Body of pancreas (tissue), 4 donors: ENCODE measurements around the gene ZNF692. TPM values are rescaled to one million over a fixed set of nuclear protein-coding genes. Genes with fewer than 3 reads are reported as not detected.

Source experiments
- ATAC-seq: fragments of 150-250 bp; one replicate; pipeline ENCODE4 v1.9.1; 2016
- DNase-seq, 4 donors: peaks; one replicate each; pipeline ENCODE4 v3.0.0-alpha.2; 2019
- H3K27ac ChIP-seq, 4 donors: fragments of 200-600 bp; sonication (generic); 1 replicate in 3 of 4; 2 replicates in 1 of 4; pipeline versions ENCODE4 v1.5.1 to v1.6.1; 2016 to 2019; ENCODE audit warnings: mild to moderate bottlenecking in 1 of 4, mixed read lengths in 1 of 4, moderate library complexity in 1 of 4
- H3K27me3 ChIP-seq, 2 donors: fragments of 200-600 bp; sonication (generic); one replicate each; pipeline ENCODE4 v1.6.0; 2016; ENCODE audit warnings: mild to moderate bottlenecking in 1 of 2
- H3K36me3 ChIP-seq, 2 donors: fragments of 200-600 bp; sonication (generic); replicated peaks in 1 of 2; 2 replicates each; pipeline ENCODE4 v1.5.1; 2016; ENCODE audit warnings: low read depth in 2 of 2; ENCODE audit not compliant: insufficient read depth in 1 of 2
- H3K4me1 ChIP-seq: fragments of 200-600 bp; sonication (generic); one replicate; pipeline ENCODE4 v1.6.0; 2016
- H3K4me3 ChIP-seq, 2 donors: fragments of 200-600 bp; sonication (generic); 1 replicate in 1 of 2; 2 replicates in 1 of 2; pipeline ENCODE4 v1.5.1; 2016 to 2019
- H3K9me3 ChIP-seq, 3 donors: fragments of 200-600 bp; sonication (generic); 1 replicate in 2 of 3; 2 replicates in 1 of 3; pipeline ENCODE4 v1.5.1; 2016
- POLR2A ChIP-seq, 3 donors: fragments of 450-650 bp; IDR thresholded peaks; one replicate each; pipeline ENCODE4 v1.6.1; 2016; ENCODE audit warnings: antibody characterized with exemption in 3 of 3, mild to moderate bottlenecking in 2 of 3
- WGBS, 2 donors: methylation state at CpG; one replicate each; pipeline ENCODE4 v1.1.5; 2017; 5-methylcytosine and 5-hydroxymethylcytosine counted together
- intact Hi-C: fragments of 100-400 bp; cut with DNase I; formaldehyde crosslinking; loops from one replicate; pipeline ENCODE4 v1.15.1; 2023
- total RNA-seq, 2 donors: library from RNA; depleted of rRNA; stranded (reverse); fragments of >200 nt; gene quantifications; one replicate each; pipeline ENCODE4 v1.1.0, GENCODE V29; 2016
- TF ChIP-seq, protein P1 (sequence below), 7 experiments: fragments of 450-650 bp in 4 of 7; fragments of 200-600 bp in 3 of 7; sonication (generic) in 3 of 7; IDR thresholded peaks; one replicate each; pipeline ENCODE4 v1.5.1; 2016 to 2019; ENCODE audit warnings: antibody characterized with exemption in 7 of 7

Gene ZNF692
- total RNA-seq, 2 donors from 2014 or later = 35.8 to 128 TPM

DNA sequence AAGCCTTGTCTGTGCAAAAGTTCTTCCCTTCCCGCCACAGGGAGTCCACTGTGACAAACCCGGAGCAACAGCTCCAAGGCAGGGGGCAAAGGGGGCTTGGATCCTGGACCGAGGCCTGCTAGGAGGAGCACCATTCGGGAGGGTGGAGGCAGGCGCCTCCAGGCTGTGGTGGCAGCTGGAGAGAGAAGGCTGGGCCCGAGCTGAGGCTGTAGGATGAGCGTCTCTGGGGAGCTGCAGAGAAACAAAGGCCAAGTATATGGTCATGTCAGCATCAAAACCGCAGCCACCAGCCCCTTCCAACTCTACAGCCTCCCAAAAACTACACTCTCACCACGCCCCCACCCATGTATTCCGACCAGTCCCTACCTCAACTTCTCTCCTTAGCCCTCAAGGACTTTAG, 33.7 kb downstream of the ZNF692 start:
- DNase-seq = peak in 2 of 4 donors; percentile 13 to 15
- WGBS, 2 donors = 26 to 35% methylated on average over 10 of the region's 10 CpGs

DNA sequence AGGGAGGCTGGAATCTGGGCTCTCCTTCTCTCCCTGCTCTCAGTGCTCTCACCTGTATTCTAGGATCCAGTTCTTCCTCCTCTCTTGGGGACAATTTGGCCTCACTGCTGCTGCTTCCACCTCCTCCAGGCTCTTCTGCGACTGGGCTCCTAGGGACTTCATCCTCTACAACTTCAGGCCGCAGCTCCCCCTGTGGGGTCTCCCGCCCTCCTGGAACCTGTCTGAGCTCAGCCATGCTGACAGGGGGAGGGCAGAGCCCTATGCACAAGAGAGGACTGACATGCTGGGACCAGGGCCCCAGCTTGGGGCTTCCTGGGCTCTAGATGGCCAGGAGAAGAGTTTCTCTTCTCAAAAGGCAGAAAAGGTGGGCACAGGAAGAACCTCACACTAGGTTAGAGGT, 34.2 kb downstream of the ZNF692 start:
- Histone ChIP-seq H3K27me3 (no peaks in the 10 kb centered on the region), H3K4me3 (no peak overlapping the region), H3K9me3 (no peaks in the 10 kb centered on the region), H3K36me3 (peaks cover 0 to 1% of the 10 kb centered on the region in 2 donors), H3K4me1 (peaks cover 56% of the 10 kb centered on the region), H3K27ac (peak overlapping the region in 1 of 4 donors; percentile 95)
- intact Hi-C loops = no loop called here
- DNase-seq = peak in 2 of 4 donors; percentile 7 to 10
- TF ChIP-seq, protein P1, sequence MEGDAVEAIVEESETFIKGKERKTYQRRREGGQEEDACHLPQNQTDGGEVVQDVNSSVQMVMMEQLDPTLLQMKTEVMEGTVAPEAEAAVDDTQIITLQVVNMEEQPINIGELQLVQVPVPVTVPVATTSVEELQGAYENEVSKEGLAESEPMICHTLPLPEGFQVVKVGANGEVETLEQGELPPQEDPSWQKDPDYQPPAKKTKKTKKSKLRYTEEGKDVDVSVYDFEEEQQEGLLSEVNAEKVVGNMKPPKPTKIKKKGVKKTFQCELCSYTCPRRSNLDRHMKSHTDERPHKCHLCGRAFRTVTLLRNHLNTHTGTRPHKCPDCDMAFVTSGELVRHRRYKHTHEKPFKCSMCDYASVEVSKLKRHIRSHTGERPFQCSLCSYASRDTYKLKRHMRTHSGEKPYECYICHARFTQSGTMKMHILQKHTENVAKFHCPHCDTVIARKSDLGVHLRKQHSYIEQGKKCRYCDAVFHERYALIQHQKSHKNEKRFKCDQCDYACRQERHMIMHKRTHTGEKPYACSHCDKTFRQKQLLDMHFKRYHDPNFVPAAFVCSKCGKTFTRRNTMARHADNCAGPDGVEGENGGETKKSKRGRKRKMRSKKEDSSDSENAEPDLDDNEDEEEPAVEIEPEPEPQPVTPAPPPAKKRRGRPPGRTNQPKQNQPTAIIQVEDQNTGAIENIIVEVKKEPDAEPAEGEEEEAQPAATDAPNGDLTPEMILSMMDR (IDR thresholded peaks at IDR 0.05) = no peak
- TF ChIP-seq POLR2A (IDR thresholded peaks at IDR 0.05) = no peak
- ATAC-seq = no peak
- 74 to 81% methylated on average over 3 of the region's 3 CpGs for WGBS, 2 donors

More for the DNA sequence above, 33.7 kb downstream of the ZNF692 start:
- peaks cover 56% of the 10 kb centered on the region for H3K4me1 ChIP-seq
- no peaks in the 10 kb centered on the region for H3K9me3 ChIP-seq
- no peaks in the 10 kb centered on the region for H3K36me3 ChIP-seq
- intact Hi-C loops = no loop called here
- no peaks in the 10 kb centered on the region for H3K27me3 ChIP-seq
- no peak for ATAC-seq
- peak overlapping the region; percentile 61 to 63 for H3K4me3 ChIP-seq
- peak overlapping the region in 3 of 4 donors; percentile 77 to 95 (median 94) for H3K27ac ChIP-seq
- TF ChIP-seq, protein P1 (IDR thresholded peaks at IDR 0.05) = no peak
- no peak for TF ChIP-seq POLR2A (IDR thresholded peaks at IDR 0.05)

DNA sequence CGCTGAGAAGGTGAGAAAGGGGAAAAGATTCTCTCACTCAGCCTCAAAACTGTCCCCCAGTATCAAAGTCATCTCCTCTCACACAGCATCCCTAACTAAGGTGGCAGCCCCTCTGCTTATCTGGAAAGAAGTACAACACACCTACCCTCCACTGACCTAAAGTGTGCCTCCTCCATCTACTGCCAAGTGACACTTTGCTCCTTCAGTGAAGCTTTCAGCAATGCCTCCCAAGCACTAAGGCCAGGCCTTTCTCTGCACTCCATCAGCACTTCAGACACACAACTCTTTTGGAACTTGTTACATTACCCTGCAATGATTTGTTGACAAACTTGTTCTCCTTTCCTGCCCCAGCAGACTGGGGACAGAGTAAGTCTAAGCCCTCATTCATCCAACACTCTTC, 34.6 kb downstream of the ZNF692 start:
- no peak overlapping the region for H3K27ac ChIP-seq
- DNase-seq (peak in 1 of 4 donors; percentile 5), ATAC-seq (no peak)
- TF ChIP-seq POLR2A (IDR thresholded peaks at IDR 0.05) = no peak
- TF ChIP-seq, protein P1 (IDR thresholded peaks at IDR 0.05) = no peak
- intact Hi-C loops = no loop called here
- H3K36me3 ChIP-seq = peaks cover 0 to 1% of the 10 kb centered on the region in 2 donors
- H3K27me3 ChIP-seq = no peaks in the 10 kb centered on the region
- H3K9me3 ChIP-seq = no peaks in the 10 kb centered on the region
- WGBS, 2 donors = 93 to 94% methylated on average over 1 of the region's 1 CpG
- no peak overlapping the region for H3K4me3 ChIP-seq
- peaks cover 56% of the 10 kb centered on the region for H3K4me1 ChIP-seq

GRCh38 chr1:248823517-248824001, 35.3 kb downstream of the ZNF692 start:
- DNase-seq (peak in 1 of 4 donors; percentile 2), ATAC-seq (no peak)
- H3K27me3 ChIP-seq = no peaks in the 10 kb centered on the region
- 88 to 89% methylated on average over 2 of the region's 2 CpGs for WGBS, 2 donors
- no peaks in the 10 kb centered on the region for H3K9me3 ChIP-seq
- intact Hi-C loops = no loop called here
- H3K4me3 ChIP-seq = no peak overlapping the region
- H3K4me1 ChIP-seq = peaks cover 59% of the 10 kb centered on the region
- H3K36me3 ChIP-seq = peaks cover 0 to 1% of the 10 kb centered on the region in 2 donors
- TF ChIP-seq POLR2A (IDR thresholded peaks at IDR 0.05) = no peak
- TF ChIP-seq, protein P1 (IDR thresholded peaks at IDR 0.05) = no peak
- no peak overlapping the region for H3K27ac ChIP-seq
